Left kidney (tissue), 2 donors: ENCODE results near the gene ZNF365. TPM values are rescaled to one million over a fixed set of nuclear protein-coding genes. Genes with fewer than 3 reads are reported as not detected.
"Not testable (repeated sequence)": the region's sequence is repeated elsewhere in the genome, so short reads cannot be mapped to it uniquely, and the experiment has no call there.

Source experiments
- DNase-seq: peaks from one replicate; pipeline ENCODE4 v3.0.0-alpha.2; 2013
- polyA plus RNA-seq: library from polyadenylated mRNA; unstranded; fragments of 120-200 nt; gene quantifications from one replicate; pipeline ENCODE4 v1.2.1, GENCODE V29; 2013; ENCODE audit not compliant: insufficient read length

Gene ZNF365
- polyA plus RNA-seq, 1 donor: 0.48 TPM

DNA sequence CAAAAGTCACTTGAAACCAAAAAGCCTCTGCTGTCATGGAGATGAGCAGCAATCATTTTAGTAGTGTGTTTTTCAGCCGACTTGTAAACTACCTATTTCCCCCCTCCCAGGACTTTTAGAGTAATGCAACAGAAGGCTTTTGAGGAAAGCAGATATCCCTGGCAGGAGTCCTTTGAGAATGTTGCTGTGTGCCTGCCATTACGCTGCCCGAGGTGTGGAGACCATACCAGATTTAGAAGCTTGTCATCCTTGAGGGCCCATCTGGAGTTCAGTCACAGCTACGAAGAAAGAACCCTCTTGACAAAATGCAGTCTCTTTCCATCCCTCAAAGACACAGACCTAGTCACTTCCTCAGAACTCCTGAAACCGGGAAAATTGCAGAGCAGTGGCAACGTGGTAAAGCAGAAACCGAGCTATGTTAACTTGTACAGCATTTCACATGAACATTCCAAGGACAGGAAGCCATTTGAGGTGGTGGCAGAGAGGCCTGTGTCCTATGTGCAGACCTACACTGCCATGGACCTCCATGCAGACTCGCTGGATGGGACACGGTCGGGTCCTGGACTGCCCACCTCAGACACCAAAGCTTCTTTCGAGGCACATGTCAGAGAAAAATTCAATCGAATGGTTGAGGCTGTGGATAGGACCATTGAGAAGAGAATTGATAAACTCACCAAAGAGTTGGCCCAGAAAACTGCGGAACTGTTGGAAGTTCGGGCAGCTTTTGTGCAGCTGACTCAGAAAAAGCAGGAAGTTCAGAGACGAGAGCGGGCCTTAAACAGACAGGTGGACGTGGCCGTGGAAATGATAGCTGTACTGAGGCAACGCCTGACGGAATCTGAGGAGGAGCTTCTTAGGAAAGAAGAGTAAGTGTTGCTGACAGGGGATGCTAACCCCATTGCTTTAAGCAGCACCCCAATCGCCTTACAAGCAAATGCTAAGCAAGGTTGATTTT lies 2.2 kb downstream of the ZNF365 start:
- DNase-seq: no peak

DNA sequence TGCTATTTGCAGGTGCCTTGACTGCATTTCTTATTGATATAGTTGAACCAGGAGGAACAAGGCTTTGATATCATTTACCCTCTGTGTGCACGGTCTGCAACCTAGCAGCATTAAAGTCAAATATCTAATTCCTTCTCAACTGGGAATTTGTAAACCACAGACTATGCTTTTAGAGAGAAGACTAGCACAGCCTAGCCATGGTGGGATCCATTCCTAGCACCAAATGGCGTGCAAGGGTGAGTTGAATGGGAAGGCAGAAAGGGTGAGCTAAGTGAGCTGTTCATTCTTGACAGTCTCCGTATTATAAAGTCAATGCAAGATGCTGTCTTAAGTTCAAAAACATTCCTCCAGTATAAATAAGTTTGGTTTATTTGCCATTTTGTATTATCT lies 2.9 kb downstream of the ZNF365 start:
- no peak for DNase-seq

DNA sequence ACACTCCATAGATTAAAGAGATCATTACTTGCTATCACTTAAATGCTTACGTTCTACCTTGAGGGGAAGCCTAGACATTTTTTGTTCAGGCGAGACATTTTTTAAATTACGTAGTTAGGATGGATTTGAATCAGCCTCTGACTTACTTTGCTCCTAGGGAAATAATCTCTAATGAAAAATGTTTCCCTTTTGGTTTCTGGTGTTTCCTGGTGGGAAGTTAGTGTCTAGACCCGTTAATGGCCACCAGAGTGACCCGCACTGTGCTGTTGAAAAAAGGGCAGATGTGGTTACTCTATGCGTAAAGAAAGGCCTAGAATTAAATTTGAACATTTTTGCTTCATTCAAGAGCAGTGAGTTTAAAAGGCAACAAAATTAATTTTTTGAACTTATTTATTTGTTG lies 3.8 kb downstream of the ZNF365 start:
- no peak for DNase-seq

DNA sequence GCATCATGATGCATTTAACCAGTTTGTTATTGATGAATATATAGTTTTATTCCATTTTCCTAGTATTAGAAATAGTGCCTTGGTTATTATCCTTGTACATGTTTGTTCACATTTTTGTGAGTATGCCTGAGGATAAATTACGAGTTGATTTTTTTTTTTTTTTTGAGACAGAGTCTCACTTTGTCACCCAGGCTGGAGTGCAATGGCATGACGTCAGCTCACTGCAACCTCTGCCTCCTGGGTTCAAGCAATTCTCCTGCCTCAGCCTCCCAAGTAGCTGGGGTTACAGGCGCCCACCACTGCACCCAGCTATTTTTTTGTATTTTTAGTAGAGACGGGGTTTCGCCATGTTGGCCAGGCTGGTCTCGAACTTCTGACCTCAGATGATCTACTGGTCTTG lies 4.7 kb downstream of the ZNF365 start:
- not testable (repeated sequence) for DNase-seq

DNA sequence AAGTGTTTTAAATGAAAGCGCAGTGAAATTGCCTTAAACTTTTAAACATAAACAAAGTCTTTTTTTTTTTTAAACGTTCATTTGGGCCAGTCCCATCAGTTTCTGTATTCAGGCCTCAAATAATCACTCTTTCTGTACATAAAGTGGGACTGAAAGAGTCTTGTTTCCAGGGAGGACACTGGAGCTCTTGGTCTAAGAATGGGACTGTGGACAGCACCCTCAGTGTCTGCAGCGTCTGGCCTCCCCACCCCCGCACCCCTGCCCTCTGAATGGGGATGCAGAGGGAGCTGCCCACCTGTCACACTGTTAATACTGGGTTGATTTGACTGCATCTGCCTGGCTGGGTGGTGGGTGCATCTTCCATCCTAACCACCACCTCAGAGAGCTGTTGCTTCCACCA lies 5.2 kb downstream of the ZNF365 start:
- no peak for DNase-seq

DNA sequence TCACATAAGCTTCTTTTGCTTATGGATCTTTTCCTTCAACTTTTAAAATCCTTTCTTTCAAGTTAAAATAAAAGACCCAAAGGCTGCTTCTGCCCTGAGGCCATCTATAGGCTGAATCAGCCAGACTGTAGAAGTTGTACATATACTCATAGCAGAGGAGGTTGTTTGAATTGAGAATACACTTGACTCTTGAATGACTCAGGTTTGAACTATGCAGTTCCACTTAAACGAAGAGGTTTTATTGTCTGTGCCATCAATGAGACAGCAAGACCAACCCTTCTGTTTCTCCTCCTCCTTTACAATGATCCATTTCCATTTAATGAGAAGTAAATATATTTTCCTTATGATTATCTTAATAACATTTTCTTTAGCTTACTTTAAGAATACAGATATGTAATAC lies 5.8 kb downstream of the ZNF365 start:
- DNase-seq: no peak

DNA sequence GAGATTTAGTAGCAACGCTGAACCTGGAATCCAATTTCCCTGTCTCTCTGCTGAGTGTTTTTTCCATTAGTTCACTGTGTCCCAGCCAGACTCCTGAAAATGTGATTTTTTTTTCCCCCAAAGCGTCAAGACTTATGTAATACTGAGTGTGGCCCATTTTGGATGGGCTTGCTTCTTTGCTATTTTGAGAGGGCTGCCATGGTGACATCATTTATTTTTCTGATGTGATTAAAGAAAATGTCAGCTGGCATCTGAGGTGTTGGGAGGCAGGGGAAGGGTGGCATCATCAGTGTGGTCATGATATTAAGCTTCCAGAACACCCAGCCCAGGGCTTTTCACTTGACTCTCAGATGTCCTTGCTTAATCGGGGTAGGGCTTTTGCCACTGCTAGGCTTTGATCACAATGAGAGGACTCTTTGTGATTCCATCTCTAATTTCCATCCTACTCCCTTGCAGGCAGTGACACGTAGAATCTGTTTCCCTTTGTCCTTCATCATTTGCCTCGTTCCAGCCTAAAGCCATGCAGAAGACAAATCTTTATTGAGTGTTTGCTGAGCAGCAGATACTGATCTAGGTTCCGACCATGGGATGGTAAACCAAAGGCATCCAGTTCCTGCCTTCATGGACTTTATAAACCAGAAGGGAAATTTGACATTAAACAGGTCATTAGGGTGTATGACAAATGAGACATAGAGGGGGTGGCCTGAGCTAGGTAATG lies 7.4 kb downstream of the ZNF365 start:
- no peak for DNase-seq

DNA sequence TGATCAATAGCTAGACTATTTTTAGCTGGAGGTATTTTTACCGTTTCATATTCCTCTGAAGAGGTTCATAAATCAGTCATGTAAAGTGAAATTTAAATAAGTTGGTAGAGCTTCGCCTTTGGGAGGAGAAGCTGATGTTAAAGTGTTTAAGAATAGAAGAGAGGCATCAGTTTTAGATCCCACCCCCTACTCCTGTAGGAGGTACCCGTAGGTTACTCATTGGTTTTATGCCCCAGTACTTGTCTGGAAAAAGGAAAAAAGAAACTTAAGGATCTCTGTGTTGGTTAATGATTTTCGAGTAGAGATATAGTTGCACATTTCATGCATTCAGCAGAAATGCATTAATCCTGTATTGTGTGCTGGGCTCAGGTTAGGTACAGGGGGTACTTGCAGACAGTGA lies 8.7 kb downstream of the ZNF365 start:
- DNase-seq: no peak

DNA sequence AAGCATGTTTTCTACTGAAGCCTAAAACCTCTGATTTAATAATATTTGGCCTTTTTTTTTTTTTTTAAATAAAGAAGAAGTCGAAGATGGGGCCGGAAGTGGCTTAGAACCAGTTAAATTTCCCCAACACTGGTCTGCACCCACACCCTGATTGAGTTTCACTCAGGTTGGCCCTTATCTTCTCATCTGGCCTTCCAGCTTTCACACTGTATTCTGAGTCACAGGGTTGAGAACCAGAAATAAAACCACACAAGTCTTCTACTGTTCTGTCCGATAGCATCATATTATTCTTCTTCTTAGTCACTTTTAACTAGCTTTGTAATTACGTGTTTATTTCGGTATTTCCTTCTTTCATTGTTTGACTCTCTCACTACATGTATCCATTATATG lies 9.9 kb downstream of the ZNF365 start:
- DNase-seq: no peak

DNA sequence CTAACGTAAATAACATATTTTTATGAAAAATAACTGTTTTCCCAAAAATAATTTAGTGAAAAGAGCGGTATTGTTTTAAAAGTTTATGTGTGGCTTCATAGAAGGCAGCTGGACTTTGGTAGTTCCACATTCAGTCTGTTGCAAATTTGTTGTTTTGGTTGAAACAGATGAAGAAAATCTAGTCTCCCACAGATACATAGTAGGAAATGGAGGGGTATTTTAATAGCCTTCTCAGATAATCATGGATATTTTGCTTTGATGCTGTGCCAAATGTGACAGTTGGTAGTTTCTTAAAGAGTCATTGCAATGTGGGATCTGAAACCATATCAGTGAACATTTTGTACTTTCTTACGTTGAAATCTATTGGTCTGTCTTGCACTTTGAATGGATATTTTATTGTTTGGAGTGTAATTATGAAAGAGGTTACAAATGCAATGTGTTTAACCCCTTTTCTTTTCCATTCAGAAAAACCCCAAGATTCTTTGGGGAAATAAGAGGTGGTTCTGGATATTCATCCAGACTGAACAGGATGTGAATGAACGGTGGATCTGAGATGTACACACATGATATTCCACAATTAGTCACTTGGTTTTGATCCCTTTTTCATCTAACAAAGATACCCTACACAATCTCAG lies 10.4 kb downstream of the ZNF365 start:
- DNase-seq: no peak

DNA sequence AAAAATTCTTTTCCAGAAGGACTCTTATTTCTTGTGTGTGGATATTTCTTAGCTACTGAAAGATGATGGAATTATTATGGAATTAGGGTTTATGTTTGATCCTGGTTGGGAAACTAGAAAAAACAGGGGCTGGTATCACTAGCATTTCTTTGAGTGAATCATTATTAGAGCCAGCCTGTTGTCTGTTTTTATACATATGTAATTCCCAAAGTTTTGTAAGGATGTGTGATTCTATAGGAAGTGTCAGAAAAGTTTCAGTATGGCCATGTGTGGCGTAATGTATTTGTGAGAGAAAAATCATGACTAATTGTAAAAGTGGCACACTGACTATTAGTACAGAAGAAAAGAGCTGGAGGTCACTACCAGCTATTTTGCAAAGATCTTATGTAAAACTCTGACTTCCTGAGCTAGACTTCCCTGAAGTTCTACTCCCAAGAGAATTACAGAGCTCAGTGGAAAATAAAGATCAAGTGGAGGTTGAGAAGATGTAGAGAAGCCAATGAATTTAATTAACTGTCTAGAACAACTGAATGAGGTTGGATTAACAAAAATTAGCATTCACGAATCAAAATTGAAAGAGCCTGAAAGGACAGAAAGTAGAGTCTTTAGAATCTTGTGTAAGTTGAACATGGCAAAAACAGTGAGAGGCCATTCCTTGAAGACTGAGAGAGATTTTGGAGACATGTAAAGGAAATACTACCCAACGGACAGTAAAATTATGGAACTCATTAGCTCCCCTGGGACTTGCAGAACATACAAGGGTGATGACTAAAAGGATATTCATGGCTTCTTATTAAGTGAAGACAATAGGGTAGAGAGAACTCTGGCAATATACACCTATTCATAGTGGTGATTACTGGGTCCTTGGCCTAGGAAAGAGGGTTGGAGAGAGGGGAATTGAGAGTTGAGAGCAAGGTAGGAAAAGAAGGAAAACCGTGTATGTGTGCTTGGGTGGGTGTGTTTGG lies 12.5 kb downstream of the ZNF365 start:
- no peak for DNase-seq

DNA sequence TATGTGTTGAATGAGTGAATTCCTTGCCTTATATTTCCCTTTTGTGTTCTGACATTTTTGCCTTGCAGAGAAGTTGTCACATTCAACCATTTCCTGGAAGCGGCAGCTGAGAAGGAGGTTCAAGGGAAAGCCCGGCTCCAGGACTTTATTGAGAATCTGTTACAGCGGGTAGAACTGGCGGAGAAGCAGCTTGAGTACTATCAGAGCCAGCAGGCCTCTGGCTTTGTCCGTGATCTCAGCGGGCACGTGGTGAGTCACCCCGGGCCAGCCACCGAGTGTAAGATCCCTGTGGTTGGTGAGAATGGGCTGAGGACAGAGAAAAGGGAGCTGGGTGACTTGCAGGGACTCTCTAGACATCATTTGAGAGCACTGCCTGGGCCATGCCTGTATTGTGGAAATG lies 14.2 kb downstream of the ZNF365 start:
- DNase-seq: no peak

DNA sequence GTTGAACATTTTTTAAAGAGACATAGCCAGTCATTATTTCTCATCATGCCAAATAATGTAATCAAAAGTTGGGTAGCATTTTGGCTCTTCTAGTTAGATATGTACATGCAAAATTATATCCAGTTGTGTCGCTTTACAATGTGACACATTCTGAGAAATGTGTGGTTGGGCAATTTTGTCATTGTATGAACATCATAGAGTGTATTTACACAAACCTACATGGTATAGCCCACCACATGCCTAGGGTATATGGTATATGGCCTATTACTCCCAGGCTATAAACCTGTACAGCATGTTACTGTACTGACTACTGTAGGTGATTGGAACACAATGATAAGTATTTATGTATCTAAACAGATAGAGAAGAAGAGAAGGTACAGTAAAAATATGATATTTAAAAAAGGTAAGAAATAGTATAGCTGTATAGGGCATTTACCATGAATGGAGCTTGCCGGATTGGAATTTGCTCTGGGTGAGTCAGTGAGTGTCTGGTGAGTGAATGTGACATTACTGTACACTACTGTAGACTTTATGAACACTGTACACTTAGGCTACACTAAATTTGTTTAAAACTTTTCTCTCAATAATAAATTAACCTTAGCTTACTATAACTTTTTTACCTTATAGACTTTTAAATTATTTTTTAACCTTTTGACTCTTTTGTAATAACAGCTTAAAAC lies 16.5 kb downstream of the ZNF365 start:
- no peak for DNase-seq

DNA sequence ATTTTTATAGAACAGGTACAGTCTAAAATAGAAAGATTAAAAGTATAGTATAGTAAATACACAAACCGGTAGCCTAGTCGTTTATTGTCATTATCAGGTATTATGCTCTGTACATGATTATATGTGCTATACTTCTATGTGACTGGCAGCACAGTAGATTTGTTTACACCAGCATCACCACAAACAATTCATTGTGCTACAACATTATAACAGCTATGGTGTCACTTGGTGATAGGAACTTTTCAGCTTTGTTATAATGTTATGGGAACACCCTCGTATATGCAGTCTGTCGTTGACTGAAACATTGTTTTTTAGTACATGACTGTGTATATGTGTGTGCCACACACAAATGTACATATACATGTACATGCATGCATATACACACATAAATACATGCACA lies 19.1 kb downstream of the ZNF365 start:
- DNase-seq: no peak

DNA sequence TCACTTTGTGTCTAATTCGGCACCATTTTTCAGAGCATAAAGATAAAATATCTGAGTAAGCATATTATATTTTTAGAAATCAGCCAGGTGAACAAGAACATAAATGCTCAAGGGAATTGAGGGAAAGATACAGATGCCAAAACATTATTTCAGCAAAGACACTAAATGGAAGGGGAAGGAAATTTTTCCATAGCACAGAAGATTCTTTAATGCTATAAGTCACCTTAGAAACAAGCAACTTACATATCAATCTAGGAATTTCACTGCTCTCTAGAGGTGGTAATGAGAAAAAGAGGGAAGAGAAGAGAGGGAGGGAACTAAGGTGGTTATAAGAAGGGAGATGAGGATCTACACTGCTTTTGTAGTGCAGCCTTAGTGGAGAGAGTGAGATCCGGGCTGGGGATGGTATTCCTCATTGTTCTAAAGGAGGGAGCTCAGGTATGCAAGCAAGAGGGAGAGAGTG lies 20.4 kb downstream of the ZNF365 start:
- no peak for DNase-seq

DNA sequence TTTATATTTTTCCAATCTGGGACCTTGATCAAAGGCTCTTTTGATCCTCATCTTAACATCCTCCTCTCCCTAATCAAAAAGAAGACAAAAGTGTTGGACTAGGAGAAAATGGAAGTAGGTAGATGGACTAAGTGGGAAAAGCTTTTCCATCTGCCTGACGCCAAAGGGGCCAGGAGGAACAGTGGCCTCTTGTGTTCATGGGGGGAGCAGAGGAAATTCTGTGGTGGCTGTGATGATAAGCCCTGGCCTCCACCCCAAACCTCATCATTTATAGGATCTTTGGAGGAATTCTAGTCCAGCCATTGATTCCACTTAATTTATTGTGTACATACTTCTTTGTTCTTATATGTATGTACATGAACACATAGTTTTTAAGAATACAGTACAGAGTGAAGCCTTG lies 21.7 kb downstream of the ZNF365 start:
- DNase-seq: no peak

DNA sequence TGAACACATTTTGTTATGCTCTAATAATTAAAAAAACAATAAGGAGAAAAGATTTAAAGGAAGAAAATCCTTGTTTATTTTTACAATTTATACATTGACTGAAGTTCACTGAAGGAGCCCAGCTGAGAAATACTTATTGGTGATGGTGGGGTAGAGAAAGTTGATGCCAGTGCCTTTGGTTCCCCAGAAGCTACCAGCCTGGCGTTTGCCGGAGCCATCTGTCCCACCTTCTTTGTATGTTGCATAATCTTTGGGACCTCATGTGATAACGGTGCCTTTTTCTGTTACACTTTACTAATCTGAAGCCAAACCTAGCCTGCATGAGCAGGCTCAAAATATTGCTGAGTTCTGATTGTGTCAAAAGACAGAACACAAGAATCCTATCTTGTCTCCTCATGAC lies 22.7 kb downstream of the ZNF365 start:
- DNase-seq: no peak

DNA sequence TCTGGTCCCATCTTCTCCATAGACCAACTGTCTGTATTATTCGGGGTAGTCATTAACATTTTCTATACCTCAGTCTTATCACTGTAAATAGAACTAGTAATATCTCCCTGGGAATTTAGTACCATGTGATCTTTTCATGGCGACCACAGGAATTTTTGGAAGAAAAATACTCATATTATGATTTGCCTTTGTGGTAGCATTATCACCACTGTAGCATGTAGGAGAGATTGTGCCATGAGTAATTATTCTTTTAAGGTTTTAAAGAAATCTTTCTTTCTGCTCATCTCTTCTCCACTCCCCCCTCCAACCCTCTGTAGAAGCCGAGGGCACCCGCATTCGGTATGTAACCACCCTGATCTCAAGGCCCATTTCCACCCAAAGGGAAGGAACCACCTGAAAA lies 25.0 kb downstream of the ZNF365 start:
- DNase-seq: no peak

DNA sequence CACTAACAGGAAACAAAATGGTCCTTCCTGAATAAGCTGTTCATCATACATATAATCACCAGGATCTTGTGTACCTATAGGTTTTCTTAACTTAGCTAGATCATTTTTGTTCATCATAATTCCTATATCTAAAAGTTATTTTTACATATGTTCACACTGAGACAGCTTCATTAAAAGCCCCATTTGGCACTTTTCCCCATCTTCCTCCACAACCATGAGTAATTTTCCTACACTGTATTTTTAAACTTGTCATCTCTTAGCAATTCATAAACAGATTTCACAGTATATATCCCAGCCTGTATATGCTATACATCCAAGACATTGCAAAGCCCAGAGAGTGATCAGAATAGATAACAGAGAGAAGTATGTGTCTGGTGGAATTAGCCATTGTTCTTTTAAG lies 28.3 kb downstream of the ZNF365 start:
- no peak for DNase-seq

DNA sequence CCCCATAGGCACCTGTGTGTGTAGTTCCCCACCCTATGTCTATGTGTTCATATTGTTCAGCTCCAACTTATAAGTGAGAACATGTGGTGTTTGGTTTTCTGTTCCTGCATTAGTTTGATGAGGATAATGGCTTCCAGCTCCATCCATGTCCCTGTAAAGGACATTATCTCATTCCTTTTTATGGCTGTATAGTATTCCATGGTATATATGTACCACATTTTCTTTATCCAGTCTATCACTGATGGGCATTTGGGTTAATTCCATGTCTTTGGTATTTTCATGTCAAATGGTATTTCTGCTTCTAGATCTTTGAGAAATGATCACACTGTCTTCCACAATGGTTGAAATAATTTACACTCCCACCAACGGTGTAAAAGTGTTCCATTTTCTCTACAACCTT lies 36.4 kb downstream of the ZNF365 start:
- DNase-seq: not testable (repeated sequence)

DNA sequence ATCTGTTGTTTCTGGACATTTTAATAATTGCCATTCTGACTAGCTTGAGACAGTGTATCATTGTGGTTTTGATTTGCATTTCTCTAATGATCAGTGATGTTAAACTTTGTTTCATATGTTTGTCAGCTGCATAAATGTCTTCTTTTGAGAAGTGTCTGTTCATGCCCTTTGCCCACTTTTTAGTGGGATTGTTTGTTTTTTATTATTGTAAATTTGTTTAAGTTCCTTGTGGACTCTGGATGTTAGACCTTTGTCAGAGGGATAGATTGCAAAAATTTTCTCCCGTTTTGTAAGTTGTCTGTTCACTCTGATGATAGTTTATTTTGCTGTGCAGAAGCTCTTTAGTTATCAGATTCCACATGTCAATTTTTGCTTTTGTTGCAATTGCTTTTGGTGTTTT lies 36.8 kb downstream of the ZNF365 start:
- DNase-seq: not testable (repeated sequence)
